SK-N-SH (cell line): ENCODE data around the gene MT1X. TPM values are rescaled to one million over a fixed set of nuclear protein-coding genes. Genes with fewer than 3 reads are reported as not detected.

Experiments
- CTCF ChIA-PET: fragments of 300-600, 350-600 bp; formaldehyde crosslinking; extraction: SDS; loops from one replicate; lab custom pipeline; 2021; lab: Yijun Ruan, JAX
- POLR2A ChIA-PET: fragments of 350-600 bp; sonication (Branson Sonifier 250); formaldehyde crosslinking; extraction: SDS; loops from one replicate; lab custom pipeline; 2020; ENCODE audit warnings: antibody characterized with exemption, inconsistent platforms; lab: Yijun Ruan, JAX
- DNase-seq: peaks from one replicate; pipeline ENCODE4 v3.0.0; 2012
- H2AFZ ChIP-seq: fragments of 200-600 bp; sonication (generic); 2 replicates; pipeline ENCODE4 v1.8.1; 2016; ENCODE audit warnings: antibody characterized with exemption, mild to moderate bottlenecking, low read depth
- H3F3A ChIP-seq: fragments of 200-600 bp; sonication (generic); replicated peaks from 2 replicates; pipeline ENCODE3; 2016; ENCODE audit warnings: antibody characterized with exemption, mild to moderate bottlenecking; ENCODE audit not compliant: insufficient read depth
- H3K27ac ChIP-seq, 2 experiments: fragments of 200-500 bp in 1 of 2; fragments of 200-600 bp in 1 of 2; sonication (Bioruptor generic) in 1 of 2; sonication (generic), shearing (Covaris generic) in 1 of 2; 2 replicates each; pipeline versions ENCODE4 v1.5.1 to v1.6.1; 2014 to 2016; ENCODE audit warnings: low read depth in 2 of 2, inconsistent platforms in 1 of 2, low read length in 1 of 2, mild to moderate bottlenecking in 1 of 2, mixed read lengths in 1 of 2
- H3K27me3 ChIP-seq: fragments of 200-600 bp; sonication (generic), shearing (Covaris generic); 2 replicates; pipeline ENCODE4 v1.6.1; 2016; ENCODE audit warnings: mixed run types; ENCODE audit not compliant: insufficient read depth
- H3K36me3 ChIP-seq, 2 experiments: fragments of 200-500 bp in 1 of 2; fragments of 200-600 bp in 1 of 2; sonication (Bioruptor generic) in 1 of 2; sonication (generic) in 1 of 2; replicated peaks in 1 of 2; 2 replicates each; pipeline versions ENCODE3 to v1.5.1; 2014 to 2016; ENCODE audit warnings: low read length in 1 of 2, mild to moderate bottlenecking in 1 of 2; ENCODE audit not compliant: insufficient read depth in 2 of 2, control insufficient read depth in 1 of 2
- H3K4me1 ChIP-seq, 2 experiments: fragments of 200-500 bp in 1 of 2; fragments of 200-600 bp in 1 of 2; sonication (Bioruptor generic) in 1 of 2; sonication (generic), shearing (Covaris generic) in 1 of 2; 2 replicates each; pipeline versions ENCODE4 v1.5.1 to v1.6.1; 2014 to 2016; ENCODE audit warnings: low read depth in 1 of 2, low read length in 1 of 2, mixed run types in 1 of 2; ENCODE audit not compliant: insufficient read depth in 2 of 2, control insufficient read depth in 1 of 2
- H3K4me2 ChIP-seq: fragments of 200-600 bp; sonication (generic), shearing (Covaris generic); 2 replicates; pipeline ENCODE4 v1.6.1; 2017; ENCODE audit warnings: mixed run types
- H3K4me3 ChIP-seq, 2 experiments: fragments of 200-500 bp in 1 of 2; fragments of 200-600 bp in 1 of 2; sonication (Bioruptor generic) in 1 of 2; sonication (generic), shearing (Covaris generic) in 1 of 2; 2 replicates each; pipeline versions ENCODE4 v1.5.1 to v1.8.1; 2014 to 2016; ENCODE audit warnings: low read depth in 2 of 2, inconsistent platforms in 1 of 2, low read length in 1 of 2, mild to moderate bottlenecking in 1 of 2, mixed read lengths in 1 of 2, moderate library complexity in 1 of 2
- H3K79me2 ChIP-seq: fragments of 200-600 bp; sonication (generic); 2 replicates; pipeline ENCODE4 v1.8.1; 2017; ENCODE audit warnings: mild to moderate bottlenecking; ENCODE audit not compliant: insufficient read depth
- H3K9ac ChIP-seq: fragments of 200-600 bp; sonication (generic); 2 replicates; pipeline ENCODE4 v1.6.1; 2017; ENCODE audit warnings: mixed run types
- H3K9me2 ChIP-seq: fragments of 200-600 bp; sonication (generic); 2 replicates; pipeline ENCODE4 v1.6.1; 2017; ENCODE audit warnings: mixed run types
- H3K9me3 ChIP-seq: fragments of 200-600 bp; sonication (generic); 2 replicates; pipeline ENCODE4 v1.6.1; 2017; ENCODE audit warnings: mixed run types, mild to moderate bottlenecking, moderate library complexity
- H4K20me1 ChIP-seq: fragments of 200-600 bp; sonication (generic); 2 replicates; pipeline ENCODE4 v1.6.1; 2017; ENCODE audit warnings: mild to moderate bottlenecking, mixed run types; ENCODE audit not compliant: insufficient read depth
- CHD2 ChIP-seq: fragments of 150-350 bp; IDR thresholded peaks from 2 replicates; pipeline ENCODE4 v1.6.1; 2018; ENCODE audit warnings: low read length; ENCODE audit not compliant: partially characterized antibody
- CTCF ChIP-seq: fragments of 200-600 bp; sonication (generic); IDR thresholded peaks from 2 replicates; pipeline ENCODE4 v1.6.1; 2017; ENCODE audit warnings: antibody characterized with exemption, mild to moderate bottlenecking, moderate library complexity
- ELF1 ChIP-seq: IDR thresholded peaks from 2 replicates; pipeline ENCODE4 v1.4.0; 2012
- EP300 ChIP-seq, 2 experiments: IDR thresholded peaks; 2 replicates each; pipeline versions ENCODE4 v1.4.0 to v1.6.1; 2012; ENCODE audit warnings: borderline replicate concordance in 1 of 2, low read depth in 1 of 2, low read length in 1 of 2
- EZH2phosphoT487 ChIP-seq: fragments of 200-600 bp; sonication (generic); IDR thresholded peaks from 2 replicates; pipeline ENCODE4 v1.6.1; 2017; ENCODE audit warnings: low read depth, mixed run types, mild to moderate bottlenecking, antibody characterized with exemption, moderate library complexity, borderline replicate concordance
- FOXM1 ChIP-seq: IDR thresholded peaks from 2 replicates; pipeline ENCODE4 v1.4.0; 2012; ENCODE audit warnings: low read depth, mild to moderate bottlenecking
- GABPA ChIP-seq: IDR thresholded peaks from 2 replicates; pipeline ENCODE4 v1.4.0; 2012; ENCODE audit warnings: low read depth, mild to moderate bottlenecking
- GATA2 ChIP-seq: sonication (generic); formaldehyde crosslinking; IDR thresholded peaks from 2 replicates; pipeline ENCODE4 v1.5.0; 2020; ENCODE audit warnings: mild to moderate bottlenecking, missing genetic modification reagents
- JUND ChIP-seq: IDR thresholded peaks from 2 replicates; pipeline ENCODE4 v1.4.0; 2012
- MAX ChIP-seq: IDR thresholded peaks from 2 replicates; pipeline ENCODE4 v1.4.0; 2012; ENCODE audit warnings: low read depth
- MEF2A ChIP-seq: IDR thresholded peaks from 2 replicates; pipeline ENCODE4 v1.4.0; 2012; ENCODE audit warnings: low read depth, borderline replicate concordance
- MXI1 ChIP-seq: IDR thresholded peaks from 2 replicates; pipeline ENCODE4 v1.6.1; 2012; ENCODE audit warnings: mild to moderate bottlenecking, low read depth, low read length, improper control_type of control experiment
- NRF1 ChIP-seq: IDR thresholded peaks from 2 replicates; pipeline ENCODE4 v1.6.1; 2012; ENCODE audit warnings: low read depth, mild to moderate bottlenecking, low read length
- RAD21 ChIP-seq: IDR thresholded peaks from 2 replicates; pipeline ENCODE4 v1.6.1; 2012; ENCODE audit warnings: mild to moderate bottlenecking, low read length
- REST ChIP-seq: IDR thresholded peaks from 2 replicates; pipeline ENCODE4 v1.6.1; 2012; ENCODE audit warnings: mild to moderate bottlenecking, low read depth, low read length, moderate library complexity
- RFX5 ChIP-seq: IDR thresholded peaks from 2 replicates; pipeline ENCODE4 v1.6.1; 2012; ENCODE audit warnings: mild to moderate bottlenecking, improper control_type of control experiment, low read length
- RXRA ChIP-seq: IDR thresholded peaks from 2 replicates; pipeline ENCODE4 v1.4.0; 2012; ENCODE audit warnings: low read depth, mild to moderate bottlenecking, borderline replicate concordance
- SIN3A ChIP-seq: IDR thresholded peaks from 2 replicates; pipeline ENCODE4 v1.6.1; 2012; ENCODE audit warnings: low read depth, mild to moderate bottlenecking, low read length, moderate library complexity, borderline replicate concordance
- SMC3 ChIP-seq: IDR thresholded peaks from 2 replicates; pipeline ENCODE4 v1.6.1; 2012; ENCODE audit warnings: low read depth, low read length, improper control_type of control experiment
- TAF1 ChIP-seq: IDR thresholded peaks from 2 replicates; pipeline ENCODE4 v1.6.1; 2012; ENCODE audit warnings: low read depth, mild to moderate bottlenecking, low read length, moderate library complexity, borderline replicate concordance
- TEAD4 ChIP-seq: IDR thresholded peaks from 2 replicates; pipeline ENCODE4 v1.4.0; 2012; ENCODE audit warnings: mild to moderate bottlenecking, borderline replicate concordance; ENCODE audit not compliant: insufficient read depth
- YY1 ChIP-seq: IDR thresholded peaks from 2 replicates; pipeline ENCODE4 v1.4.0; 2012; ENCODE audit warnings: low read depth, mild to moderate bottlenecking
- WGBS: methylation state at CpG from one replicate; pipeline ENCODE4 v1.1.6; 2017; ENCODE audit warnings: low lambda C conversion rate; 5-methylcytosine and 5-hydroxymethylcytosine counted together
- polyA plus RNA-seq, 3 experiments: library from polyadenylated mRNA; depleted of rRNA; stranded (reverse); fragments of >200 nt; gene quantifications; 2 replicates each; pipeline ENCODE4 v1.2.3, GENCODE V29; 2012

Gene MT1X
- polyA plus RNA-seq, 1 of the 3 experiments (the other 2 are of a cell fraction): 213 TPM

- H3K79me2 ChIP-seq: no peaks in the 10 kb centered on the region
- H4K20me1 ChIP-seq: no peaks in the 10 kb centered on the region
- peaks cover 0 to 15% of the 10 kb centered on the region in 2 experiments; a peak in 1 of 4 replicates for H3K4me1 ChIP-seq
- H2AFZ ChIP-seq: no peak overlapping the region
- H3K9me2 ChIP-seq: no peaks in the 10 kb centered on the region
- no peaks in the 10 kb centered on the region for H3K9me3 ChIP-seq
- ChIA-PET POLR2A (no interaction called here), CTCF (interaction anchor here (0.7 to 1.1 kb wide), 2 partner anchors 48 to 68 kb away, joined by 3 read pairs; no protein-coding TSS in a partner anchor)
- no peak overlapping the region for H3K27ac ChIP-seq
- H3F3A ChIP-seq: no peaks in the 10 kb centered on the region
- H3K27me3 ChIP-seq: peaks cover 31% of the 10 kb centered on the region; the same call in 1 of the 2 replicates
- H3K9ac ChIP-seq: no peak overlapping the region
- peak overlapping the region; percentile 35 to 37; a peak in 3 of 4 replicates for H3K4me3 ChIP-seq
- peak; percentile 53 for DNase-seq
- peak overlapping the region; percentile 50 for H3K4me2 ChIP-seq
- no peak for TF ChIP-seq TAF1
- TF ChIP-seq REST: no peak
- TF ChIP-seq ELF1: no peak
- no peak for TF ChIP-seq CTCF
- no peak for TF ChIP-seq RAD21
- H3K36me3 ChIP-seq: no peaks in the 10 kb centered on the region
- 30% methylated on average over 36 of the region's 47 CpGs for WGBS
These were observed 47.4 kb upstream of the MT1X start for GRCh38 chr16:56634715-56635440.

GRCh38 chr16:56635441-56635967 is 46.8 kb upstream of the MT1X start:
- H3K36me3 ChIP-seq: no peaks in the 10 kb centered on the region
- TF ChIP-seq YY1 (no peak), ELF1 (no peak), MXI1 (no peak), FOXM1 (no peak), NRF1 (no peak), RXRA (no peak), EP300 (IDR thresholded peaks at IDR 0.05; ENCODE audit: borderline replicate concordance in 1 of 2, low read depth in 1 of 2, low read length in 1 of 2) (no peak), CHD2 (no peak), SIN3A (no peak), GATA2 (no peak), RFX5 (no peak), TEAD4 (no peak), MAX (no peak), EZH2phosphoT487 (no peak), JUND (no peak), SMC3 (no peak), MEF2A (no peak), GABPA (no peak)

More at GRCh38 chr16:56635441-56635967, 46.8 kb upstream of the MT1X start:
- H3K9me2 ChIP-seq: no peaks in the 10 kb centered on the region
- H3K79me2 ChIP-seq: no peaks in the 10 kb centered on the region
- peaks cover 0 to 11% of the 10 kb centered on the region in 2 experiments; a peak in 1 of 4 replicates for H3K4me1 ChIP-seq
- H2AFZ ChIP-seq: no peak overlapping the region
- H3K9me3 ChIP-seq: no peaks in the 10 kb centered on the region
- CTCF ChIA-PET: interaction anchor here (0.7 to 2.1 kb wide), 3 partner anchors 32 to 67 kb away, joined by 3 to 6 read pairs (median 3); no protein-coding TSS in a partner anchor
- peaks cover 31% of the 10 kb centered on the region; the same call in 1 of the 2 replicates for H3K27me3 ChIP-seq
- H3K4me2 ChIP-seq: peak overlapping the region; percentile 50
- peak overlapping the region in 1 of 2 experiments; percentile 37; a peak in 2 of 4 replicates for H3K4me3 ChIP-seq
- WGBS: 30% methylated on average over 21 of the region's 40 CpGs
- no peak overlapping the region for H3K27ac ChIP-seq
- peak; percentile 55 for DNase-seq
- POLR2A ChIA-PET: no interaction called here
- H4K20me1 ChIP-seq: no peaks in the 10 kb centered on the region
- H3K9ac ChIP-seq: no peak overlapping the region
- no peaks in the 10 kb centered on the region for H3F3A ChIP-seq
